NT2/D1 (cell line): ENCODE data around the gene RHBDL1.

Experiments
- DNase-seq: peaks from one replicate; pipeline ENCODE4 v3.0.0-alpha.2; 2011; ENCODE audit warnings: low read depth, low spot score
- H3K27me3 ChIP-seq: 2 replicates; pipeline ENCODE4 v1.6.0; 2011; ENCODE audit warnings: mild to moderate bottlenecking; ENCODE audit not compliant: insufficient read length, insufficient read depth
- H3K36me3 ChIP-seq: 2 replicates; pipeline ENCODE4 v1.6.1; 2011; ENCODE audit warnings: mild to moderate bottlenecking, low read length, mixed read lengths; ENCODE audit not compliant: insufficient read depth, insufficient read length
- H3K4me1 ChIP-seq: 2 replicates; pipeline ENCODE4 v1.5.1; 2011; ENCODE audit not compliant: insufficient read depth, insufficient read length
- H3K4me3 ChIP-seq: 2 replicates; pipeline ENCODE4 v1.5.1; 2011; ENCODE audit warnings: low read depth; ENCODE audit not compliant: insufficient read length
- H3K9ac ChIP-seq: 2 replicates; pipeline ENCODE4 v1.6.0; 2011; ENCODE audit warnings: low read depth; ENCODE audit not compliant: insufficient read length
- H3K9me3 ChIP-seq: 2 replicates; pipeline ENCODE4 v1.5.1; 2011; ENCODE audit warnings: mild to moderate bottlenecking, low read length; ENCODE audit not compliant: insufficient read depth
- SUZ12 ChIP-seq: IDR thresholded peaks from 2 replicates; pipeline ENCODE4 v1.6.1; 2011; ENCODE audit not compliant: insufficient read length, insufficient read depth; ENCODE audit errors: extremely low read depth
- YY1 ChIP-seq: IDR thresholded peaks from 2 replicates; pipeline ENCODE4 v1.6.1; 2011; ENCODE audit not compliant: insufficient read length, insufficient read depth
- ZNF274 ChIP-seq: IDR thresholded peaks from 2 replicates; pipeline ENCODE4 v1.6.1; 2011; ENCODE audit warnings: mild to moderate bottlenecking, low read depth, low read length

The RHBDL1 gene

DNA sequence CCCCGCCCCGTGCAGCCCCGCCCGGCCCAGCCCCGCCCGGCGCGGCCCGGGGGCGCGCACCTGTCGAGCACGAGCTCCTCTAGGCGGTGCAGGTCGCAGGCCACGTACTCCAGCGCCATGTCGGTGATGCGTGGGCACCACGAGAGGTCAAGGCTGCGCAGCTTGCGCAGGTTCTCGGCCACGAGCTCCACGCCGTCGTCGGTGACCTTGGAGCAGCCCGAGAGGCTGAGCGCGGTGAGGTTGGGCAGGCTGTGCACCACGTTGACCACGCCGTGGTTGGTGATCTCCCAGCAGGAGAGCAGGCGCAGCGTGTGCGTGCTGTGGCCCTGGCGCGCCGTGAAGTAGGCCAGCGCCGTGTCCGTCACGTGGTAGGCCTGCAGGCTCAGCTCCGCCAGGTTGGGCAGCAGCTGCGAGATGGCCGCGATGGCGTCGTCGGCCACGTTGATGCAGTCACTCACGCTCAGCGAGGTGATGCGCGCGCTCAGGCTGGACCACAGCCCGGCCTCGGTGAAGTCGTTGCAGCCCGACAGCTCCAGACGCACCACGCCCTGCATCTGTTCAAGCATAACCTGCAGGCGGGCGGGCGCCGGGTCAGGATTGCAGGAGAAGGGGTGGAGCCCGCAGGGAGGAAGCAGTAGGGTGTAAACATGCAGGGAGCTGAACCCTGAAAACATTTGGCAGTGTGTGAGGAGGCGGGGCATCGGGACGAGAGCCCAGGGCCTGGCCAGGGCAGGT, 20.1 kb downstream of the RHBDL1 start:
- TF ChIP-seq SUZ12 (no peak), YY1 (no peak)
- DNase-seq = no peak
- Histone ChIP-seq H3K4me1 (peaks cover 7% of the 10 kb centered on the region), H3K36me3 (no peaks in the 10 kb centered on the region), H3K4me3 (peak overlapping the region; percentile 40), H3K27me3 (peaks cover 84% of the 10 kb centered on the region), H3K9me3 (no peaks in the 10 kb centered on the region), H3K9ac (peak overlapping the region; percentile 79)

GRCh38 chr16:698911-699671, 23.6 kb downstream of the RHBDL1 start:
- Histone ChIP-seq H3K9ac (no peak overlapping the region), H3K4me3 (no peak overlapping the region), H3K4me1 (peaks cover 18% of the 10 kb centered on the region), H3K36me3 (no peaks in the 10 kb centered on the region), H3K9me3 (no peaks in the 10 kb centered on the region), H3K27me3 (peaks cover 94% of the 10 kb centered on the region)
- TF ChIP-seq YY1 = no peak
- no peak for TF ChIP-seq ZNF274
- TF ChIP-seq SUZ12 = no peak
- DNase-seq = no peak

DNA sequence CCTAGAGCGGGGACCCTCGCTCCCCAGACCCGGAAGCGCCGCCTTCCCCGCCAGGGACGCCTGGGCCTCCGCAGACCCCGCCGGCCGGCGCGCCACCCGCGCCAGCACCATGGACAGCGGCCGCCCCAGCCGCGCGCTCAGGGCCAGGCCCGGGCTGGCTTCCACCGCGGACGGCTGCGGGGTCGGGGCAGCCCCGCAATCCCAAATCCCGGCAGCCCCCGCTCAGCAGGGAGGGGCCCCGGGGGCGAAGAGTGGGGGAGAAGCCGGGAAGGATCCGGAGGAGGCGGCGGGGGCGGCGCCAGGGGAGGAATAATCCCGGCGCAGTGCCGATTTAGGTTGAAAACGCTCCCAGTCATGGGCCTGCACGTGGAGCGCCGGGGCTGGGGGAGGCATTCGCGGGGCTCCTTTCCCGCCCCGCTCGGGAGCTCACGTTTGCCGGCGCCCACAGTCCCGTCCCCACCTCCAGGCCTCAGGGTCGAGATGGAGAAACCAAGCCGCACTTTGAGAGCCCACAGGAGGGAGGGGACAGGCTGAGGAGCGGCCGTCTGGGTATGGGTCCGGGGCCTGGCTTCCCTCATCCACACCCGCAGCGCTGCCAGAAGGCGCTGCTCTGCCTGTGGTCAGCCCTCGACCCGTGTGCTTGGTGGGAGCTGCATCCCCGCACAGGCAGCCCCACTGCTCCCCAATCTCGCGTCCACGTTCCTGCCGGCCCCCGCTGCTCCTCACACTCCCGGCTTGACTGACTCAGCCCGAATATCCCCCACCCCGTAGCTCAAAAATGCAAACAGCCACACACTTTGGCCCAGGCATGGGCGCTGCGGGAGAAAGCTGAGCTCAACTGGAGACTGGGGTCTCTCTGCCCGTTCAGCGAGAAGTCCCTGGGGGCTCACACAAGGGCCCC, 25.5 kb downstream of the RHBDL1 start:
- DNase-seq = no peak
- peaks cover 93% of the 10 kb centered on the region for H3K27me3 ChIP-seq
- H3K9me3 ChIP-seq = no peaks in the 10 kb centered on the region
- peak; percentile 62 for TF ChIP-seq SUZ12
- no peak for TF ChIP-seq ZNF274
- no peaks in the 10 kb centered on the region for H3K36me3 ChIP-seq
- H3K9ac ChIP-seq = peak overlapping the region; percentile 42
- peaks cover 17% of the 10 kb centered on the region for H3K4me1 ChIP-seq
- H3K4me3 ChIP-seq = peak overlapping the region; percentile 15

DNA sequence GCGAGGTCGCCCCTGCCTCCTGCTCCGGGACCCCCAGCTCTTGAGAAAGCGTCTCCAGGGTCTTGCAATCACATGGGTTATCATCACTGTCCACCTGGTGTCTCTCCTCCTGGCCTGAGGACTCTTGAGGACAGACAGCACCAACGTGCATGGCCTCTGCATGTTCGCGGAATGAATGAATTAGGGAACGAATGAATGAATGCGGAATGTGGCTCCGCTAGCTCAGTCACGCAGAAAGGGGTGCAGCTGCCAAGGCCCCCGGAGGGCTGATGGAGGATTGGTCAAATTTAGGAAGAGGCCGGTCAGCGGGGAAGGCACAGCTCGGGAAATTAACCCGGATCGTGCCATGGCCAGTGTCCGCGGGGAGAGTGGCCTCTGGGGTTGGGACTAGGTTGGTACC, 26.9 kb downstream of the RHBDL1 start:
- Histone ChIP-seq H3K27me3 (peaks cover 94% of the 10 kb centered on the region), H3K4me1 (peaks cover 22% of the 10 kb centered on the region), H3K4me3 (no peak overlapping the region), H3K36me3 (no peaks in the 10 kb centered on the region), H3K9me3 (no peaks in the 10 kb centered on the region), H3K9ac (peak overlapping the region; percentile 21)
- TF ChIP-seq SUZ12 (no peak), ZNF274 (no peak), YY1 (no peak)
- no peak for DNase-seq

DNA sequence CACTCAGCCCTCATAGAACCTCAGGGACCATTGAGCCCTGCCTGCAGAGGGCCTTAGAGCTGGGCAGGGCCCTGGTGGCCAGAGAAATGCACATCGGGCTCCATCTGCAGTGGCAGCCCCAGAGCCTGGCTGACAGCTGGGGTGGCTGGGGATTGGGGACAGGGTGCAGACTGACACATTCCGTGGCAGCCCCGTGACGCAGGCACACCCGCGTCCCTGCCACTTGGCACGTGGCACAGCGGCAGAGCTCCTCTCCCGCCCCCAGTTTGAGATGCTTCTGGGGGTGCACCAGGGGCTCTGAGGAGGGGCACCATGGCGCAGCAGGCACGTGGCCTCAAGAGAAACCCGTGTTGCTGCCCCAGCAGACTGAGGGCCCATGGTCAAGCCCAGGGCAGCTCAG, 27.9 kb downstream of the RHBDL1 start:
- Histone ChIP-seq H3K4me3 (no peak overlapping the region), H3K36me3 (no peaks in the 10 kb centered on the region), H3K27me3 (peaks cover 96% of the 10 kb centered on the region), H3K9ac (no peak overlapping the region), H3K4me1 (peaks cover 22% of the 10 kb centered on the region), H3K9me3 (no peaks in the 10 kb centered on the region)
- DNase-seq = no peak
- no peak for TF ChIP-seq SUZ12
- no peak for TF ChIP-seq ZNF274
- no peak for TF ChIP-seq YY1

DNA sequence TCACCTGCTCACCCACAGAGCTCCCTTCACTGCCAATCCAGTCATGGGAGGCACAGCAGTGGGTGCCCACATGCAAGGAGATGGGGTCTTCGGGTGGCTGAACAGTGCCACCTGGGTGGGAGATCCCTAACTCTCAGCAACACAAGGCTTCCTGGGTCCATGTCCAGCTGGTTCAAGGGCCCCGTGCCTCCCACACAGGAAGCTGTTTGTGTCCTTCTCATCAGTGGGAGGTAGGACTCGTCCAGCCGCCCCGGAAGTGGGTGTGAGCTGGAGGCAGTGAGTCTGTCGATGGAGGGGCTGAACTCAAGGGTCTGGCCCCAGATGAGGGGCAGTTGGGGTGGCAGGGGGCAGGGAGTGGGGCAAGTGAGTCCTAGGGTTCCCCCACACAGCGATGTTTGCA, 28.6 kb downstream of the RHBDL1 start:
- no peak overlapping the region for H3K9ac ChIP-seq
- DNase-seq = no peak
- peaks cover 22% of the 10 kb centered on the region for H3K4me1 ChIP-seq
- H3K9me3 ChIP-seq = no peaks in the 10 kb centered on the region
- H3K4me3 ChIP-seq = no peak overlapping the region
- TF ChIP-seq YY1 = no peak
- H3K36me3 ChIP-seq = no peaks in the 10 kb centered on the region
- peaks cover 97% of the 10 kb centered on the region for H3K27me3 ChIP-seq
